ENCODE measurements around the gene SLC22A2.

GRCh38 chr6:160279850-160280249 lies 21.2 kb upstream of the SLC22A2 start:
- TF ChIP-seq CTCF (conservative IDR thresholded peaks at IDR 0.05; ENCODE audit: low read length) (no peak), EZH2phosphoT487 (IDR thresholded peaks at IDR 0.05; ENCODE audit: borderline replicate concordance, low read depth, low read length) (no peak)

All from OCI-LY7 (cell line).